IMR-90 (cell line): ENCODE results near the gene METRNL. TPM values are rescaled to one million over a fixed set of nuclear protein-coding genes. Genes with fewer than 3 reads are reported as not detected.

Experiments
- ATAC-seq: fragments of 200-7000 bp; cut with Tn5 transposase; 2 replicates; pipeline ENCODE4 v1.9.1; 2020; ENCODE audit warnings: low read depth, mild to moderate bottlenecking, moderate library complexity
- BruUV-seq: library from RNA; stranded (reverse); fragments of 400-500 nt; replicated peaks from 2 replicates; lab custom pipeline; 2021; lab: Mats Ljungman, UMichigan
- CTCF ChIA-PET: fragments of 300-600 bp; formaldehyde crosslinking; extraction: SDS; loops from one replicate; lab custom pipeline; 2021; ENCODE audit warnings: antibody characterized with exemption; lab: Yijun Ruan, JAX
- POLR2A ChIA-PET: fragments of 300-600 bp; sonication (Branson Sonifier 250); formaldehyde crosslinking; loops from one replicate; lab custom pipeline; 2022; ENCODE audit warnings: antibody characterized with exemption; ENCODE audit not compliant: unreplicated experiment; lab: Charles Lee
- DNase-seq: peaks from one replicate; pipeline ENCODE4 v3.0.0; 2013
- H2AFZ ChIP-seq: replicated peaks from 2 replicates; pipeline ENCODE3; 2013; ENCODE audit warnings: low read length, mild to moderate bottlenecking; ENCODE audit not compliant: poor library complexity
- H2AK5ac ChIP-seq: 2 replicates; pipeline ENCODE4 v1.6.1; 2013; ENCODE audit warnings: low read depth, low read length, inconsistent platforms
- H2AK9ac ChIP-seq: replicated peaks from 2 replicates; pipeline ENCODE3; 2013; ENCODE audit warnings: mild to moderate bottlenecking, low read depth, low read length, moderate library complexity; ENCODE audit not compliant: poor library complexity
- H2BK120ac ChIP-seq: 2 replicates; pipeline ENCODE4 v1.6.1; 2013; ENCODE audit warnings: low read depth, low read length, inconsistent platforms
- H2BK15ac ChIP-seq: 3 replicates; pipeline ENCODE4 v1.6.1; 2013; ENCODE audit warnings: low read depth, low read length, inconsistent platforms
- H2BK20ac ChIP-seq: 2 replicates; pipeline ENCODE4 v1.6.1; 2013; ENCODE audit warnings: low read depth, mild to moderate bottlenecking, inconsistent platforms, low read length, moderate library complexity
- H2BK5ac ChIP-seq: 2 replicates; pipeline ENCODE4 v1.6.1; 2013; ENCODE audit warnings: mild to moderate bottlenecking, low read depth, low read length, inconsistent platforms; ENCODE audit not compliant: poor library complexity, severe bottlenecking
- H3K14ac ChIP-seq: replicated peaks from 2 replicates; pipeline ENCODE4 v1.6.1; 2013; ENCODE audit warnings: low read depth, low read length, inconsistent platforms
- H3K18ac ChIP-seq: 2 replicates; pipeline ENCODE4 v1.6.1; 2013; ENCODE audit warnings: low read depth, low read length, control low read depth
- H3K23ac ChIP-seq: 2 replicates; pipeline ENCODE4 v1.6.1; 2013; ENCODE audit warnings: low read depth, low read length, inconsistent platforms
- H3K27ac ChIP-seq: 2 replicates; pipeline ENCODE4 v1.5.1; 2013; ENCODE audit warnings: mild to moderate bottlenecking, control low read depth, low read length; ENCODE audit not compliant: insufficient read depth
- H3K27me3 ChIP-seq: 2 replicates; pipeline ENCODE4 v1.6.1; 2013; ENCODE audit warnings: low read length; ENCODE audit not compliant: control insufficient read depth, insufficient read depth
- H3K36me3 ChIP-seq: 2 replicates; pipeline ENCODE4 v1.6.1; 2013; ENCODE audit warnings: low read length, mixed read lengths; ENCODE audit not compliant: control insufficient read depth, insufficient read depth
- H3K4ac ChIP-seq: 2 replicates; pipeline ENCODE4 v1.6.1; 2013; ENCODE audit warnings: low read depth, low read length, inconsistent platforms
- H3K4me1 ChIP-seq: 2 replicates; pipeline ENCODE4 v1.6.1; 2013; ENCODE audit warnings: low read length, mixed read lengths; ENCODE audit not compliant: control insufficient read depth, insufficient read depth
- H3K4me2 ChIP-seq: 2 replicates; pipeline ENCODE4 v1.6.1; 2013; ENCODE audit warnings: low read depth, mild to moderate bottlenecking, control low read depth, low read length, moderate library complexity
- H3K4me3 ChIP-seq: 2 replicates; pipeline ENCODE4 v1.5.1; 2013; ENCODE audit warnings: low read depth, mild to moderate bottlenecking, control low read depth, low read length, moderate library complexity; ENCODE audit not compliant: insufficient read depth
- H3K56ac ChIP-seq: 2 replicates; pipeline ENCODE4 v1.6.1; 2013; ENCODE audit warnings: low read length, inconsistent platforms; ENCODE audit not compliant: insufficient read depth; ENCODE audit errors: extremely low read depth
- H3K79me1 ChIP-seq, 2 experiments: 2 replicates each; pipeline ENCODE4 v1.6.1; 2013; ENCODE audit warnings: low read length in 2 of 2, inconsistent platforms in 1 of 2, low read depth in 1 of 2
- H3K9ac ChIP-seq: 2 replicates; pipeline ENCODE4 v1.6.1; 2013; ENCODE audit warnings: low read depth, low read length, control low read depth
- H3K9me1 ChIP-seq: 2 replicates; pipeline ENCODE4 v1.6.1; 2013; ENCODE audit warnings: low read length, inconsistent platforms; ENCODE audit not compliant: insufficient read depth
- H3K9me3 ChIP-seq: 2 replicates; pipeline ENCODE4 v1.6.1; 2013; ENCODE audit warnings: low read length; ENCODE audit not compliant: control insufficient read depth, insufficient read depth
- H4K20me1 ChIP-seq: 2 replicates; pipeline ENCODE4 v1.6.1; 2013; ENCODE audit warnings: low read length, inconsistent platforms; ENCODE audit not compliant: insufficient read depth
- H4K5ac ChIP-seq: 2 replicates; pipeline ENCODE4 v1.6.1; 2013; ENCODE audit warnings: mild to moderate bottlenecking, low read depth, low read length, control low read depth
- H4K8ac ChIP-seq, 2 experiments: 2 replicates each; pipeline ENCODE4 v1.6.1; 2013; ENCODE audit warnings: low read depth in 2 of 2, low read length in 2 of 2, control low read depth in 1 of 2, inconsistent platforms in 1 of 2
- H4K91ac ChIP-seq: 2 replicates; pipeline ENCODE4 v1.6.1; 2013; ENCODE audit warnings: low read depth, low read length, inconsistent platforms; ENCODE audit not compliant: insufficient read depth
- BHLHE40 ChIP-seq: fragments of 150-350 bp; IDR thresholded peaks from 2 replicates; pipeline ENCODE4 v1.6.1; 2016; ENCODE audit warnings: mild to moderate bottlenecking, low read depth, low read length
- CEBPB ChIP-seq: IDR thresholded peaks from 2 replicates; pipeline ENCODE4 v1.6.1; 2012; ENCODE audit warnings: low read depth, low read length, improper control_type of control experiment
- FOS ChIP-seq: fragments of 150-350 bp; IDR thresholded peaks from 2 replicates; pipeline ENCODE4 v1.6.1; 2016; ENCODE audit warnings: low read depth, low read length
- MAFK ChIP-seq: IDR thresholded peaks from 2 replicates; pipeline ENCODE4 v1.6.1; 2012; ENCODE audit warnings: low read depth, low read length, improper control_type of control experiment
- MAZ ChIP-seq: IDR thresholded peaks from 2 replicates; pipeline ENCODE4 v1.6.1; 2012; ENCODE audit warnings: low read depth, mild to moderate bottlenecking, low read length, improper control_type of control experiment, moderate library complexity, borderline replicate concordance
- NFE2L2 ChIP-seq: fragments of 150-350 bp; IDR thresholded peaks from 2 replicates; pipeline ENCODE4 v1.6.1; 2016; ENCODE audit warnings: low read depth, mild to moderate bottlenecking, low read length
- POLR2A ChIP-seq: IDR thresholded peaks from 2 replicates; pipeline ENCODE4 v1.6.1; 2012; ENCODE audit warnings: mild to moderate bottlenecking, low read depth, low read length
- RAD21 ChIP-seq: IDR thresholded peaks from 2 replicates; pipeline ENCODE4 v1.6.1; 2012; ENCODE audit warnings: low read length, improper control_type of control experiment
- SMC3 ChIP-seq: fragments of 150-350 bp; IDR thresholded peaks from 2 replicates; pipeline ENCODE4 v1.6.1; 2016; ENCODE audit warnings: low read depth, mild to moderate bottlenecking, antibody characterized with exemption, low read length, moderate library complexity
- USF2 ChIP-seq: fragments of 150-350 bp; IDR thresholded peaks from 2 replicates; pipeline ENCODE4 v1.6.1; 2017; ENCODE audit warnings: mild to moderate bottlenecking, antibody characterized with exemption, low read length, low read depth
- WGBS, 2 experiments: methylation state at CpG; one replicate each; pipeline versions ENCODE4 v1.1.5 to v1.1.7; 2013; ENCODE audit warnings: missing lambda C conversion rate in 2 of 2; ENCODE audit not compliant: insufficient read length in 1 of 2; ENCODE audit errors: extremely low coverage in 2 of 2; 5-methylcytosine and 5-hydroxymethylcytosine counted together
- dilution Hi-C: fragments of 300-500 bp; cut with HindIII; formaldehyde crosslinking; loops from one replicate; pipeline ENCODE4 v1.14.3; 2018; ENCODE audit warnings: low sequenced_read_pairs; ENCODE audit not compliant: unreplicated experiment
- in situ Hi-C: fragments of 300-500 bp; cut with MboI; formaldehyde crosslinking; loops from 3 replicates; pipeline ENCODE4 v1.14.3; 2019; ENCODE audit warnings: low sequenced_read_pairs, inconsistent platforms, mixed read lengths
- intact Hi-C: fragments of 100-400 bp; cut with micrococcal nuclease; formaldehyde crosslinking; loops from 2 replicates; pipeline ENCODE4 v1.10.0; 2022
- polyA plus RNA-seq, 3 experiments: library from polyadenylated mRNA; depleted of rRNA; stranded (reverse); fragments of >200 nt; gene quantifications; 2 replicates each; pipeline ENCODE4 v1.2.3, GENCODE V29; 2012; ENCODE audit warnings: low replicate concordance in 1 of 3
- total RNA-seq: library from RNA; depleted of rRNA; stranded (reverse); fragments of >200 nt; gene quantifications from 2 replicates; pipeline ENCODE4 v1.2.3, GENCODE V29; 2012
- TF ChIP-seq, protein P1 (sequence below): fragments of 150-350 bp; IDR thresholded peaks from 2 replicates; pipeline ENCODE4 v1.6.1; 2016; ENCODE audit warnings: low read depth, mild to moderate bottlenecking, low read length, moderate library complexity, borderline replicate concordance

Gene METRNL
- total and polyA plus RNA-seq, 2 of the 4 experiments (the other 2 are of a cell fraction) = 17.9 to 48.2 TPM

DNA sequence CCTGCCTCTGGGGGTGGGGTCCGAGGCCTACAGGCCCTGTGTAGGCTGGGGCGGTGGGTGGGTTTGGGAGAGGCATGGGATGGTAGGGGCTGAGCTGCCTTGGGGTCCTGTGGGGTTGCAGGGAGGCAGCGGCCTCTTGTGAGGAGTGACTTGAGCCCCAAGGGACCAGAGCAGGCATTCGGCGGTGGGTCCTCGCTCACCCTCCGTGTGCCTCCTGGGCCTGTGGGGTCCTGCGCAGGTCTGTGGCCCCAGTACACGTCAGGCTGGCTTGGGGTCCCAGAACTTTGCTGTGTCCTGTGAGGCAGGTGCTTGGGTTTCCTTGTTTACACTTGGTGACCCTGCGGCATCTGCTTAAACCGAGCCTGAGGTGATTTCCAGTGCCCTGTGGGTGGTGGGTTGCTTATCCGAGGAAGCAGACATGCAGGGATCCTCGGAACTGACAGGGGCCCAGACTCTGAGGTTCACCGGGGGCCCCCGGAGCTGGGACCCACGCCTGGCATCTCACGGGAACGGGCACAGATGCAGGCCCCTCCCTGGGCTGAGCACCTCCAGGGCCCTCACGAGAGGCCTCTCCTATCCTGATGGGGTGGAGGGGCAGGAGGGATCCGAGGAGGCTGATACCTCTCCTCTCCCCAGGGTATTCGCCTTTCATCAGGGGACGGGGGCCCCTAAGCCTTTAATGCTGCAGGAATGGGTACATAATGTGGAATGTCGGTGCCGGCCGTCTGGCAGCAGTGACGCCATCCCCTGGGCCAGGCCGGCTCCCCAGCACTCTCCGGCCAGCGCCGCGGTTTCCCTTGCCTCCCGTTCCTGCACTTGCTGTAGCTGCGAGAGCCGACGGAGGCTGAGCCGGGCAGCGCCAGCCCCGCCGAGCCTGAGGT lies 7.7 kb downstream of the METRNL start:
- in situ Hi-C loops = no loop called here

More for the DNA sequence above, 7.7 kb downstream of the METRNL start:
- H2AK5ac ChIP-seq = 0 out of 2 replicates have a peak overlapping the region, but pooled peaks have one; percentile 8
- 94% methylated on average over 11 of the region's 39 CpGs; no CpG with 5 or more reads in 1 of the 2 experiments for WGBS, 2 experiments
- no peak overlapping the region for H2BK15ac ChIP-seq
- dilution Hi-C loops (no loop called here), intact Hi-C loops (no loop called here)
- BruUV-seq = no TSS peak
- peaks cover 96% of the 10 kb centered on the region for H4K20me1 ChIP-seq
- H2BK5ac ChIP-seq = no peak overlapping the region
- H3K23ac ChIP-seq = no peak overlapping the region
- ChIA-PET CTCF (no interaction called here), POLR2A (no interaction called here)
- TF ChIP-seq USF2 (no peak), FOS (no peak), CEBPB (no peak), NFE2L2 (no peak), BHLHE40 (no peak), MAFK (no peak), MAZ (no peak), SMC3 (no peak), POLR2A (no peak), RAD21 (no peak)
- TF ChIP-seq, protein P1, sequence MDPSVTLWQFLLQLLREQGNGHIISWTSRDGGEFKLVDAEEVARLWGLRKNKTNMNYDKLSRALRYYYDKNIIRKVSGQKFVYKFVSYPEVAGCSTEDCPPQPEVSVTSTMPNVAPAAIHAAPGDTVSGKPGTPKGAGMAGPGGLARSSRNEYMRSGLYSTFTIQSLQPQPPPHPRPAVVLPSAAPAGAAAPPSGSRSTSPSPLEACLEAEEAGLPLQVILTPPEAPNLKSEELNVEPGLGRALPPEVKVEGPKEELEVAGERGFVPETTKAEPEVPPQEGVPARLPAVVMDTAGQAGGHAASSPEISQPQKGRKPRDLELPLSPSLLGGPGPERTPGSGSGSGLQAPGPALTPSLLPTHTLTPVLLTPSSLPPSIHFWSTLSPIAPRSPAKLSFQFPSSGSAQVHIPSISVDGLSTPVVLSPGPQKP = no peak
- H3K14ac ChIP-seq = no peak overlapping the region
- H2AFZ ChIP-seq = peak overlapping the region; percentile 23
- H3K4me1 ChIP-seq = peaks cover 45% of the 10 kb centered on the region
- H3K9me1 ChIP-seq = peaks cover 41% of the 10 kb centered on the region
- ATAC-seq = no peak
- H4K8ac ChIP-seq = no peak overlapping the region
- no peak overlapping the region for H3K4me2 ChIP-seq
- no peaks in the 10 kb centered on the region for H3K27me3 ChIP-seq
- H3K18ac ChIP-seq = no peak overlapping the region
- H2BK20ac ChIP-seq = no peak overlapping the region; the same call in 1 of the 2 replicates
- no peaks in the 10 kb centered on the region for H3K9me3 ChIP-seq
- no peak overlapping the region for H4K91ac ChIP-seq
- no peak overlapping the region for H3K56ac ChIP-seq
- no peak for DNase-seq
- H3K4me3 ChIP-seq = no peak overlapping the region
- H2AK9ac ChIP-seq = peak overlapping the region; percentile 30
- H3K27ac ChIP-seq = no peak overlapping the region
- no peak overlapping the region for H3K9ac ChIP-seq
- H3K36me3 ChIP-seq = peaks cover 51% of the 10 kb centered on the region
- peak overlapping the region; percentile 33; the same call in 1 of the 2 replicates for H3K4ac ChIP-seq
- H3K79me1 ChIP-seq = peaks cover 9 to 87% of the 10 kb centered on the region in 2 experiments; a peak in 3 of 4 replicates
- H4K5ac ChIP-seq = no peak overlapping the region
- no peak overlapping the region for H2BK120ac ChIP-seq
